MG63 (cell line): ENCODE measurements around the gene PARP12. TPM values are rescaled to one million over a fixed set of nuclear protein-coding genes. Genes with fewer than 3 reads are reported as not detected.

Experiments
- DNase-seq: peaks from one replicate; pipeline ENCODE4 v3.0.0-alpha.2; 2020
- H3K27me3 ChIP-seq: fragments of 250-450 bp; sonication (Bioruptor Pico); 2 replicates; pipeline ENCODE4 v1.5.1; 2020; ENCODE audit warnings: mild to moderate bottlenecking, moderate library complexity
- H3K36me3 ChIP-seq: fragments of 250-450 bp; sonication (Bioruptor Pico); 2 replicates; pipeline ENCODE4 v1.5.1; 2020; ENCODE audit warnings: mild to moderate bottlenecking, moderate library complexity
- H3K4me3 ChIP-seq: fragments of 250-450 bp; sonication (Bioruptor Pico); 2 replicates; pipeline ENCODE4 v1.5.1; 2020; ENCODE audit warnings: mild to moderate bottlenecking, moderate library complexity
- H3K9me3 ChIP-seq: fragments of 250-450 bp; sonication (Bioruptor Pico); 2 replicates; pipeline ENCODE4 v1.5.1; 2020; ENCODE audit warnings: mild to moderate bottlenecking, moderate library complexity
- total RNA-seq: library from RNA; depleted of rRNA; stranded (reverse); fragments of >200 nt; shearing (Covaris generic); gene quantifications from 2 replicates; pipeline ENCODE4 v1.2.3, GENCODE V29; 2014; ENCODE audit warnings: low replicate concordance

Gene PARP12
- total RNA-seq, 1 experiment from 2014 or later = 24.9 TPM

DNA sequence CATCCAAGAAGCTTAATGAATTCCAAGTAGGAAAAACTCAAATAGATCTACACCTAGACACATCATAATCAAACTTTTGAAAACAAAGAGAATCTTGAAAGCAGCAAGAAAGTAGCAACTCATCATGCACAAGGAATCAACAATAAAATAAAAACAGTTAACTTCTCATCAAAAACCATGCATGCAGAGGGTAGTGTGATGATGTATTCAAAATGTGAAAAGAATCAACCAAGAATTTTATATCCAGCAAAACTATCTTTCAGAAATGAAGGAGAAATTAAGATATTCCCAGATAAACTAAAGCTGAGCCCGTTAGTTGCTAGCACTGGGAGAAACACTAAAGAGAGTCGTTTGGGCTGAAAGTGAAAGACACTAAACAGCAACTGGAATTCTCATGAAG, 4.3 kb upstream of the PARP12 start:
- H3K9me3 ChIP-seq = peaks cover 2% of the 10 kb centered on the region
- no peaks in the 10 kb centered on the region for H3K36me3 ChIP-seq
- no peak overlapping the region for H3K4me3 ChIP-seq
- DNase-seq = no peak
- H3K27me3 ChIP-seq = no peaks in the 10 kb centered on the region

DNA sequence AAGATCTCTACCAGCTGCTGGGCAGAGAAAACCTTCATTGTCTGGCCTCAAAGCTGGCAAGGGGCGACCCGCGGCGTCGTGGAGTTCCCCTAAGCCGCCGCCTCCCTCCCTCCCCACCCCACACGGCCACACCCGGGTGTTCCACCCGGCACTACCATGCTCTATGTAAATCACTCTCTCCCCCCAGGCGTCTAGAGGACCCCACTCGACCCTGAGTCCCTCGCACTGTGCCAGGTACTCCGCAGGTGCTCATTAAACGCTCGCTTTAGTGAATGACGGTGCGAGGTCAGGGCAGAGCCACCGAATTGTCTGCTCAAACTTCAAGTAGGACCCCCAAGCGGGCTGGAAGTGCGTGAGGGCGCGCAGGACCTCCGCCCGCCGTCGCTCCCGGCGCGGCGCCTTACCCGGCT, 628 bp downstream of the PARP12 start:
- H3K36me3 ChIP-seq = no peaks in the 10 kb centered on the region; the same call in 1 of the 2 replicates
- peaks cover 2% of the 10 kb centered on the region; the same call in 1 of the 2 replicates for H3K9me3 ChIP-seq
- DNase-seq = peak; percentile 28
- H3K27me3 ChIP-seq = no peaks in the 10 kb centered on the region
- H3K4me3 ChIP-seq = peak overlapping the region; percentile 63

DNA sequence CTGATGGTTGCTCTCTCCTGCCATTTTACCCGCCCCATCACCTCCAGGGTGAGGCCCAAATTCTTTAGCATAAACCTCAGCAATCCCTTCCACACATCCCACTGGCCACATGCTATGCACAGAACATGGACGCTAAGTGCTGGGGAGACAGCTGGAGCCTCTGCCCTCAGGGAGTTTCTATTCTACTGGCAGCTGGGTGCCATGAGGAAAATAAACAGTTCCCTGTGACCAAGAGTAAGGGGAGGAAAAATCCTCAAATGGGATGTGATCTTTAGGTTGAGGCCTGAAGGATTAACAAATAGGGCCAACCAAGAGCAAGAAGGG, 1.2 kb downstream of the PARP12 start:
- Histone ChIP-seq H3K27me3 (no peaks in the 10 kb centered on the region), H3K36me3 (no peaks in the 10 kb centered on the region; the same call in 1 of the 2 replicates), H3K9me3 (no peaks in the 10 kb centered on the region), H3K4me3 (peak overlapping the region; percentile 63)
- DNase-seq = no peak

DNA sequence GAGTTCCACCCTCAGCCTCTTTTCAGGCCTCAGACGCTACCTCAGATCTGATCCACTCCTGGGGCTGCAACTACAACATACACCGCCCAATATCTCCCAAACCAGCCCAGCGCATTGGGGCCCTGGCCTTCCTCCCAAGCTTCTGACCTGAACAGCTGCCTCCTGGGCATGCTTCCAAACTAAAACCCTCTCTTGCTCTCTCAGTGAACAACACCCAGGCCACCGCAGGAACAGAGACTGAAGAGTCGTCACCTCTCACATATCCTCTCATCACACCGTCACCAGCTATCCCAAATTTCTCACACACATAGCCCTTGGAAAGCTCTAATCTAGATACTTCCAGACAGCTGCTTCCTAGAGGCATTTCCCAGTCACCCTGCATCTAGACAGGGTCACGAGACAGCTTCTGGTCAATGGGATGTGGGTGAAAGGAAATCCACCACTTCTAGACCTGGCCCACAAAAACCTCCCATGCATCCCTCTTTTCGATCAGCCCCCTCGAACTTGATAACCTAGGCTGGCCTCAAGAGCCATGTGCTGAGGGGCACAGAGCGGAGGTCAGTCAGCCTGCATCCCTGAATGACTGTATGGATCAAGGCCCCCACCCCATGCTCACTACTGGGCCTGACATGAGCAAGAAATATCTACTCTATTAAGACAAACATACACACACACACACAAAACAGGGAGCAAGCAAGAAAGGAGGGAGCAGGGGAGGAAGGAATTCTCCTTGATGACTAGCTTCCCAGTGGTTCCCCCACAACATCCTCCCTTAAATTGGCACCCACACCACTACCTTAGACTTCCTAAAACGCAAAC, 1.8 kb downstream of the PARP12 start:
- peak; percentile 43 for DNase-seq
- Histone ChIP-seq H3K4me3 (peak overlapping the region; percentile 63; the same call in 1 of the 2 replicates), H3K36me3 (no peaks in the 10 kb centered on the region; the same call in 1 of the 2 replicates), H3K27me3 (no peaks in the 10 kb centered on the region), H3K9me3 (no peaks in the 10 kb centered on the region)

DNA sequence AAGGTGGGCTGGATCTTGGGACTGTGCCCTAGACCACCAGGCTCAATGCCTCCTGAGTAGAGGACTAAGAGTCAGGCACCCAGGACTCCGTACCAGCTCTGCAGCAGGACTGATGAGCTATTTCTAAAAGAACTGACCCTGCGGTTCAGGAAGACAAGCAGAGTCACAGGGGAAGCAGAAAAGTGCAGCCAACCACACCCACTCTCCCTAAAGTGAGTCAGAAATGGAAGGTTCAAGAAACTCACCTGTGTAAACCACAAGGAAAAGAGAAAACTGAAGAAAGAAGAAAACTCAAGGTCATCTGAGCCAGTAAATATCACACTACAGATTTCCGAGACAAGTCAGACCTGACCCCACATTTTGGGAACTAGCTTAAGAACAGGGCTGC, 2.5 kb downstream of the PARP12 start:
- Histone ChIP-seq H3K27me3 (no peaks in the 10 kb centered on the region), H3K4me3 (no peak overlapping the region), H3K9me3 (no peaks in the 10 kb centered on the region), H3K36me3 (no peaks in the 10 kb centered on the region; the same call in 1 of the 2 replicates)
- DNase-seq = no peak

DNA sequence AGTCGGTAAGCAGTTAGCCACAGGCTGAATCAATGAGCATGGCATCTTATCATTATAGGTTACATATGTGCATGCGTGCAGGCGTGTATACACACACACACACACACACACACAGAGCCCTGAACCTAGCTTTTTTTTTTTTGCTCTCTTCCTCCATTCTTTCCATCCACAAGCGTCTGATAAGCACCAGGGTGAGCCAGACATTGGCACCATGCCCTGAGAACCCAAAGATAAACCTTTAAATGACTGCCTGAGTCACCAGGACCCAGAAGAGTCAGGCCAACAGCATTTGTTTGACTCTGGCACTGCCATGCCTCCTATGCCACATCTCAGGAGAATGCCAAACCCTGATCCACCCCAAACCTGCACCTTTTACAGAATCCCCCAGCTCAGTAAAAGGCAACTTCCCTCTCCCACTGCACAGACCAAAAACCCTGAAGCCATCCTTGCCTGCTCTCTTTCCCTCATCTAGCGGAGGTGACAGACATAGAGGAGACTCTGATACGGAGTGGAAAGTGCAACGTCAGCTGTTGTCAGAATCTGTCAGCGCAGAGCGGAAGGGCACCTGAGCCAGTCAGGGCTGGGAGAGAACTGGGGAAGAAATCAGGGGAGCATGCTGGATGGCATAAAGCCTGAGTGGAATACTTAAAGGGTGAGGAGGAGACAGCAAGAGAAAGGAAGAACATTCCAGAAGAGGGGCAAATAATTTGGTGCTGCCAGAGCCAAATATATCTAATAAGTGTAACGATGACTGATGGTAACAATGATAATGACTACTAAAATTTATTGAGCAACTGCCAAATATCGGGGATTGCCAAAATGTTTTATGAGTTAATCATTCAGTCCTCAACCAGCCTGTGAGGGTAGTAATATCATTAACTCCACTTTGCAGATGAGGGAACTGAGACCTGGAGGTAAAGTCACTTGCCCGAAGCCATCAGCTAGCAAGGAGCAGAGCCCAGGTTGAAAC, 3.2 kb downstream of the PARP12 start:
- Histone ChIP-seq H3K4me3 (no peak overlapping the region), H3K36me3 (no peaks in the 10 kb centered on the region; the same call in none of the 2 replicates), H3K9me3 (no peaks in the 10 kb centered on the region), H3K27me3 (no peaks in the 10 kb centered on the region)
- peak; percentile 84 for DNase-seq

DNA sequence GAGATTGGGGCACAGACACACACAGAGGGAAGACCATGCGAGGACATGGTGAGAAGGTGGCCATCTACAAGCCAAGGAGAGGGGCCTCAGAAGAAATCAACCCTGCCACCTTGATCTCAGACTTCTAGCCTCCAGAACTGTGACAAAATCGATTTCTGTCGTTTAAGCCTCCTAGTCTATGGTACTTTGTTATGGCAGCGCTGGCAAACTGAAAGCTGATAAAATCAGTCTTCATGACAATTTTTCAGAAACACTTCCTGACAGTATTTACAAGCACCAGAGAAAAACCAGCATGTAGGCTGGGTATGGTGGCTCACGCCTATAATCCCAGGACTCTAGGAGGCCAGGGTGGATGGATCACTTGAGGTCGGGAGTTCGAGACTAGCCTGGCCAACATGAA, 4.2 kb downstream of the PARP12 start:
- H3K36me3 ChIP-seq = no peaks in the 10 kb centered on the region; the same call in none of the 2 replicates
- no peaks in the 10 kb centered on the region for H3K9me3 ChIP-seq
- H3K4me3 ChIP-seq = no peak overlapping the region
- no peak for DNase-seq
- H3K27me3 ChIP-seq = no peaks in the 10 kb centered on the region

DNA sequence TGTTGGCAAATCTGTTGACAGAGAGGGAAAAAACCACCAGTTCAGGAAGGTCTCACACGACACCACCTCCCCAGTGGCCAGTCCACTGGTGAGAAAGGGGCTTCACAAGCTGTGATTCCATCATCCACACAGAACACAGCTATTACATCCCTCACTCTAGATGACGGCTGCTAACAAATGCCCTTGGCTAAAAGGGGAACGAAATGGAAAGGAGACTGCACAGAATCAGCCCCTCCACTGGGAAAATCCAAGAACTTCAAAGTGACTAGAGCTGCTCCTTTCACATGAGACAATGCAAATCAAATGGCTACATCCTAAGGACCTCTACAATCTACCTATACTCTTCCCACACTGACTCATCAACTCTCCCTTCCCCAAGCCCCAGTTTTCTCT, 5.6 kb downstream of the PARP12 start:
- Histone ChIP-seq H3K9me3 (no peaks in the 10 kb centered on the region), H3K4me3 (no peak overlapping the region), H3K27me3 (no peaks in the 10 kb centered on the region), H3K36me3 (peaks cover 2% of the 10 kb centered on the region)
- no peak for DNase-seq

DNA sequence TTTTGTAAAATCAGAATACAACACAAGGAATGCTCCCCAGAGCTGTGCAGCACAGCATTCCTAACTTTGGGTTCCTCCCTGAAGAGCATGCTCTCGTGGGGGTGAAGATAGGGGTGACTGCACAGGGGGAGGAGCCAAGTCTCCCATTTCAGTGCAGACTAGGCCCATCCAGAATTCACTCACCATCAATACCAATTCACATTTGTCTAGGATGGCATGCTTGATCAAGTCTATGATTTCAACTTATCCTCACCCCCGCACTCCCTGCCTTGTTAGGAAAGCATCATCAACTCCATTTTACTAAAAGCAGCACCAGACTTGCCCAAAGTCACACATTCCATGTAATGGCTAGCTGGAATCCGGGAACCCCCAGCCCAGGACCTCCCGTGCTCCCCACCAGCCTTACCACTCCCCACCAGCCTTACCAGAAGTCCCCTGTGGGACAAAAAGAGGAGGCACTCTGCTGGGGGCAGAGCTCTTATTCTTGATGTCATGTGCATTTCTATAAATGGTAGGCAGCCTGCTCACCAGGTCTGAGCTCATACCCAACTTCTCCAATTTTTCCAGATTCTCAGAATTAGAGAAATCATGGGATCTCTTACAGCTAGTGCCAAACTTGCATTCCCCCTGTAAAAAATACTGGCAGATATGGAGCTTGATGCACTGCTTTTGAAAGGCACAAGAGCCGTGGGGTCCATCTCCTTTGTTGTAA, 6.2 kb downstream of the PARP12 start:
- Histone ChIP-seq H3K36me3 (peaks cover 2% of the 10 kb centered on the region), H3K9me3 (no peaks in the 10 kb centered on the region), H3K4me3 (no peak overlapping the region), H3K27me3 (no peaks in the 10 kb centered on the region)
- no peak for DNase-seq

DNA sequence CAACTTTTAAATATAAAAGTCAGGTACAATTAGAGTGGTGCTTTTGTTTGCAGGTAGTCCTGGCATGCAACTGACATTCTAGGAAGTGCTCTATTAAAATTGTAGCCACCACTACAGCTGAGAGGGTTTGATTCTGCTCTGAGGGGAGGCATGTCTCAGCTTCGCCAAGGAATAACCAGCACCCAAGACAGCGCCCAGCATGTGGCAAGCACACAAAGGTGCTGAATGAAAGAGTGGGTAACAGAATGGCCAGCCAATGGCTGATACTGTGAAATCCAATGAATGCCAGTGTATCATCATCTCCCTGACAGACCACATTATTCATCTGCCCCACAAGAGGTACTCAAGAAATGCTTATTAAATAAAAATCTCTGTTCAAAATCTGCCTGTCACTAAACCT, 6.9 kb downstream of the PARP12 start:
- no peak for DNase-seq
- Histone ChIP-seq H3K4me3 (no peak overlapping the region), H3K9me3 (no peaks in the 10 kb centered on the region), H3K36me3 (peaks cover 2% of the 10 kb centered on the region), H3K27me3 (no peaks in the 10 kb centered on the region)

DNA sequence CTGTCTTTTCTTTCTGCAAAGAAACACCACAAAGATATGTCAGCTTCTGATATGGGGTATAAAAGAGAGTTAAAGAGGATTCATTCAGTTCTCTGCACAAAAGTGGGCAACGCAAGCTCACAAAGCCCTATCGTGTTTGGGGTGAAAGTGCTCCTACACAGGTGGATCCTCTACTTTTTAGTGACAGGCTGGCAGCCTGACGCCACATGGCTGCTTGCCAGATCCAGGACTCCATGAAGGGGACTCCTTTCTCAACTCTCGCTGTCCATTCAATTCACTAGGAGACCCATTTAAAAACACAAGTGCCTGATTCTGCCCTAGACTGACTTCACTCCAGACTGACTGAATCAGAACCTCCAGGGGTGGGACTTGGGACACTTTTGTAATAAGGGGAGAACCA, 8.0 kb downstream of the PARP12 start:
- Histone ChIP-seq H3K9me3 (no peaks in the 10 kb centered on the region), H3K27me3 (no peaks in the 10 kb centered on the region), H3K36me3 (peaks cover 2% of the 10 kb centered on the region), H3K4me3 (no peak overlapping the region)
- no peak for DNase-seq

DNA sequence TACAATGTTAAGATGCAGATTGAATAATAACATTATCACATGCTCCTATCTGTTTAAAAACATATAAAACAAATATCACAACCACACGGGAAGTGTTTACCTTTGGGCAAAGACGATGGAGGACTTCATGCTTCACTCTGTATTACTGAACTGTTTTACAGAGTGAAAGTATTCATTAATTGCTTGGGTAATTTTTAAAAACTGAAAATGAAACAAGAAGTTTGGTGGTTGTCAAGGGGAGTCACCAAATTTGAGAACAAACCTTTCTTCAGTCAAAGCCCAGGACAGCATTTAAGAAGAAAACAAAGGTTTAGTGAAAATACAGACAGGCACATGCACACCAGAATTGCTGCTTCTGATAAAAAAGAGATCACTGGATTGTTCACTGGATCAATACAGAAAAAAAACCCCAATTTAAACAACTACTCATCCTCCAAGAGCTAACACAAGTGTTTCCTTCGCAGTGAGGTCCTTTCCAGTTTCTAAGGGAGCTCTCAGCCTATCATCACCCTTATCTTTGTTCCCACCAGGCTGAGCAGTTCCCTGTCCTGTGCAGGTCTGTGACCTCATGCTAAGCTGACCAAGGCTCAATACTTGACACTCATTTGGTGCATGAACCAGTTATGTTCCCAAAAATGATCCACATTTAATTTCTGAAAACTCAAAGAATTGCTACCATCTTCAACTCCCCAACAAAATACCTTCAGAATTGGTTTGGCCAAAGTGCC, 8.8 kb downstream of the PARP12 start:
- Histone ChIP-seq H3K36me3 (peaks cover 2% of the 10 kb centered on the region), H3K27me3 (no peaks in the 10 kb centered on the region), H3K4me3 (no peak overlapping the region), H3K9me3 (no peaks in the 10 kb centered on the region)
- DNase-seq = no peak

DNA sequence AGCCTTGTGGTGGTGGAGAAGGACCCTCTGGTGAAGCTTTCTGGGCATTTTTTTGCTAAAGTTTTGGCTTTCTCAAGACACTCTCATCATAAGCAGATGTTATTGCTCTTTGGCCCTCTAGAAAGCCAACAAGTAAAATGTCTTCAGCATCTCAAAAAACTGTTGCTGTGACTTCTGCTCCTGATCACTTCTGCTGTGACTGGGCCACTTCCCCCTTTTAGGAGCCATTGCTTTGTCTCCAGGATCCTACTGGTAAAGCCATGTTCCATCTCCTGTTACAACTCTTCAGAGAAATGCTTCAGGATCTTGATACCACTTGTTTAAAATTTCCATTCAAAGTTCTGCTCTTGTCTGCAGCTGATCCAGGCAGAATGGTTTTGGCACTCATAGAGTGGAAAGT, 10.9 kb downstream of the PARP12 start:
- no peak for DNase-seq
- Histone ChIP-seq H3K36me3 (peaks cover 2% of the 10 kb centered on the region), H3K9me3 (no peaks in the 10 kb centered on the region), H3K4me3 (no peak overlapping the region), H3K27me3 (no peaks in the 10 kb centered on the region)

DNA sequence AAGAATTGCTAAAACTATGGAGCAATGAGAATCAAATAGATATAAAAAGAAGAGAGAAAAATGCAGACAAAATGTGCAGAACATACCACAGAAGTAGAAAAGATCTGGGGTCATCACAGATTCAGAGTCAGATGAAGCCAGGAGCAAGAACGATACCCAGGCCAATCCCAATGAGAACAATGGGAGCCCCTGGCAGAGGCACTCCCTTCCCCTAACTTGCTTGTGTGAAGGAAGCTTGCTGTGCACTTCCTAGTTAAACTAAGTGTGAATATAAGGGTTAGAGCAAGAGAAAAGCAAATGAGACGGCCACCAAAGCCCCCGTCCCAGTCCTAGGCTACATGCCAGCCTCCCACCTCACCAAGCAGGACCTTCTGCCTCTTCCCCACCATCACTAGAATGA, 12.7 kb downstream of the PARP12 start:
- Histone ChIP-seq H3K36me3 (peaks cover 2% of the 10 kb centered on the region), H3K4me3 (no peak overlapping the region), H3K9me3 (no peaks in the 10 kb centered on the region), H3K27me3 (no peaks in the 10 kb centered on the region)
- DNase-seq = no peak

DNA sequence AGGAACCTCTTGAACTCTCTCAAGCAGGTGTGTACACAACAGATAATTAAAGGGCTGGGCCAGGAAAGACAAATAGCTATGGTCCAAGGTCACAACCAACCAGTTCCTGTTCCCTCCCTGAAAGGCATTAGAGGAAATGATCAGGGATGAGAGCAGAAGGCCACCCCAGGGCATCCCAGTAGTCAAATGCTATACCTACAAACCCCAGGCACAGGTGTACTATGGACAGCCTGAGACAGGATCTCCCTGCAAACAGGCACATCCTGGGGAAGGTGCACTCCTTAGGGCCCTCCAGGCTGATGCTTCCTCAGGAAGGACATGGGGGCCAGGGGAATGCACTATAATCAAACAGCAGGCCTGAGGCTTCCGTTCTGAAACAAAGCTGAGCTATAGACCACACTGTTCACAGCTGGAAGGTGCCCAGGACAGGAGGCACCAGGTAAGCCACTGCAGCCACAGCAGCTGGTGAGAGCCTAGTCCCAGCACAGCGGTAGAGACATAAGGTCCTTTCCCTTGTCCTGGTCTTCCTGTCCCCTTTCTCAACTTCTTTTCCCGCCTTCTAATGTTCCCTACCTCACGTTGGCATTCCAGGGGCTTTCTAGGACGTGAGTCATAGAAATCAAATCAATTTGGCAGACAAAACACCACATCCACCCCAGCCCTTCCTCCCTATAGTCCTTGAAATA, 13.3 kb downstream of the PARP12 start:
- no peak for DNase-seq

DNA sequence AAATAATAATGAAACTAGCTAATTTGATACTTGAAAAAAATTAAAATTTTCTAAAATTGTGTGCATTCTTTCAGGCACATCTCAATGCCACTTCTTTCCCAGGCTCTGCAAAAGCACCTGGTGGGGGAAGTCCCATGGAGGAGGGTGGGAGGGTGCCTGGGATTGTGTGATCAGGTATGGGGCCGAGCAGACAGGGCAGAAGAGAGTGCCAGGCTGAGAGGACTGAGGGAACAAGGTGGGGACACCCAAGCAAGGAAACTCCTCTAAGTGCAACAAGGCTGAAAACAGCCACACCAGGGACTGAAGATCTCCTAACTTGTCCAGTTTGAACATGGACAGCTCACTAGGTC, 13.8 kb downstream of the PARP12 start:
- Histone ChIP-seq H3K9me3 (no peaks in the 10 kb centered on the region), H3K4me3 (no peak overlapping the region), H3K36me3 (peaks cover 2% of the 10 kb centered on the region; the same call in 1 of the 2 replicates), H3K27me3 (no peaks in the 10 kb centered on the region)
- DNase-seq = no peak

More for the DNA sequence above, 13.3 kb downstream of the PARP12 start:
- peaks cover 2% of the 10 kb centered on the region for H3K36me3 ChIP-seq
- no peak overlapping the region for H3K4me3 ChIP-seq
- H3K27me3 ChIP-seq = no peaks in the 10 kb centered on the region
- H3K9me3 ChIP-seq = no peaks in the 10 kb centered on the region
